OCI-LY1 (cell line): Measurements from ENCODE around the gene EIF4EBP3.

ENCODE experiments used
- H2AFZ ChIP-seq: fragments of 200-600 bp; sonication (generic), shearing (Covaris generic); 2 replicates; pipeline ENCODE4 v1.6.0; 2014; ENCODE audit warnings: antibody characterized with exemption, mild to moderate bottlenecking, low read length
- H3F3A ChIP-seq: fragments of 200-600 bp; sonication (generic), shearing (Covaris generic); 2 replicates; pipeline ENCODE4 v1.6.0; 2014; ENCODE audit warnings: mild to moderate bottlenecking, antibody characterized with exemption, low read length, moderate library complexity; ENCODE audit not compliant: insufficient read depth
- H3K27ac ChIP-seq: fragments of 200-600 bp; sonication (generic); 2 replicates; pipeline ENCODE4 v1.5.1; 2014; ENCODE audit warnings: low read length, mixed run types, mild to moderate bottlenecking, low read depth; ENCODE audit not compliant: poor library complexity, severe bottlenecking
- H3K27me3 ChIP-seq: fragments of 200-600 bp; sonication (generic); 2 replicates; pipeline ENCODE4 v1.6.0; 2014; ENCODE audit warnings: antibody characterized with exemption, mild to moderate bottlenecking, low read length, moderate library complexity; ENCODE audit not compliant: insufficient read depth
- H3K36me3 ChIP-seq: fragments of 200-600 bp; sonication (generic); 2 replicates; pipeline ENCODE4 v1.6.1; 2014; ENCODE audit warnings: mild to moderate bottlenecking, antibody characterized with exemption, low read length, moderate library complexity, mixed read lengths; ENCODE audit not compliant: insufficient read depth
- H3K4me1 ChIP-seq: fragments of 200-600 bp; sonication (generic); 2 replicates; pipeline ENCODE4 v1.5.1; 2014; ENCODE audit warnings: mild to moderate bottlenecking, low read length, moderate library complexity; ENCODE audit not compliant: insufficient read depth, severe bottlenecking
- H3K4me2 ChIP-seq: fragments of 200-600 bp; sonication (generic), shearing (Covaris generic); 2 replicates; pipeline ENCODE4 v1.6.1; 2014; ENCODE audit warnings: low read length
- H3K4me3 ChIP-seq: fragments of 200-600 bp; sonication (generic); 2 replicates; pipeline ENCODE4 v1.5.1; 2014; ENCODE audit warnings: low read length, low read depth, mild to moderate bottlenecking, mixed read lengths; ENCODE audit not compliant: poor library complexity, severe bottlenecking
- H3K79me2 ChIP-seq: fragments of 200-600 bp; shearing (Covaris generic); 2 replicates; pipeline ENCODE4 v1.6.1; 2016; ENCODE audit warnings: mixed run types, low read length, mixed read lengths; ENCODE audit not compliant: insufficient read depth
- H3K9ac ChIP-seq: fragments of 200-600 bp; sonication (generic), shearing (Covaris generic); 2 replicates; pipeline ENCODE4 v1.6.1; 2014; ENCODE audit warnings: mild to moderate bottlenecking, low read length, mixed read lengths
- H3K9me2 ChIP-seq: fragments of 200-600 bp; sonication (generic), shearing (Covaris generic); 2 replicates; pipeline ENCODE4 v1.6.1; 2014; ENCODE audit warnings: low read depth, mild to moderate bottlenecking, low read length, mixed read lengths
- H3K9me3 ChIP-seq: fragments of 200-600 bp; shearing (Covaris generic); 2 replicates; pipeline ENCODE4 v1.6.1; 2014; ENCODE audit warnings: low read length, mixed read lengths
- H4K20me1 ChIP-seq: fragments of 200-600 bp; sonication (generic), shearing (Covaris generic); 2 replicates; pipeline ENCODE4 v1.6.0; 2016; ENCODE audit warnings: mild to moderate bottlenecking, low read length; ENCODE audit not compliant: insufficient read depth
- EZH2 ChIP-seq: fragments of 200-600 bp; sonication (generic), shearing (Covaris generic); IDR thresholded peaks from 2 replicates; pipeline ENCODE4 v1.8.0; 2017; ENCODE audit warnings: borderline replicate concordance, mixed run types, mild to moderate bottlenecking, antibody characterized with exemption, low read length, moderate library complexity, mixed read lengths
- TF ChIP-seq, protein P1 (sequence below): fragments of 200-600 bp; sonication (generic), shearing (Covaris generic); IDR thresholded peaks from 2 replicates; pipeline ENCODE4 v1.5.1; 2017; ENCODE audit warnings: mild to moderate bottlenecking, antibody characterized with exemption, low read length, moderate library complexity, mixed read lengths

The EIF4EBP3 gene

DNA sequence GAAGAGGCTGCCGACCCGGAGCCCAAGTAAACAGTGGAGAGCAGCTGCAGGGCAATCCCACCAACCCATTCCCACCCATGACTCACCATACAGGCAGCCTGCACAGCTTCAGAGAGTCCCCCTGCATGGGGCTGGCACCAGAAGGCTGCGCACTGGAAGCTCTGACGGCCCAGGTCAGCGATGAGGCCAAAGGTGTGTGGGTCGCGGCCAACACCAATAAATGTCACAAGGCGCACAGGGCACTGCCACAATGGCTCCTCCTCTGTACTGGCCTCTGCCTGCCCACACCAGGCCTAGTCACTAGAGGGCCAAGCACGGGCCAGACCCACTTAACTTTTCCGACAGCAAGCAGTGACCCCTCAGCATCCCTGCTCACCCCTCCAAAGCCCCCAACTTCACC, 12.8 kb downstream of the EIF4EBP3 start:
- Histone ChIP-seq H3K9ac (no peak overlapping the region), H3K79me2 (peaks cover 16% of the 10 kb centered on the region), H3K9me2 (no peaks in the 10 kb centered on the region), H3K36me3 (no peaks in the 10 kb centered on the region; the same call in 1 of the 2 replicates), H3F3A (no peaks in the 10 kb centered on the region), H3K4me2 (no peak overlapping the region), H3K9me3 (no peaks in the 10 kb centered on the region), H2AFZ (no peak overlapping the region), H3K27me3 (no peaks in the 10 kb centered on the region), H4K20me1 (no peaks in the 10 kb centered on the region), H3K4me1 (peaks cover 31% of the 10 kb centered on the region), H3K27ac (no peak overlapping the region), H3K4me3 (no peak overlapping the region)
- TF ChIP-seq EZH2, result no peak
- TF ChIP-seq, protein P1, sequence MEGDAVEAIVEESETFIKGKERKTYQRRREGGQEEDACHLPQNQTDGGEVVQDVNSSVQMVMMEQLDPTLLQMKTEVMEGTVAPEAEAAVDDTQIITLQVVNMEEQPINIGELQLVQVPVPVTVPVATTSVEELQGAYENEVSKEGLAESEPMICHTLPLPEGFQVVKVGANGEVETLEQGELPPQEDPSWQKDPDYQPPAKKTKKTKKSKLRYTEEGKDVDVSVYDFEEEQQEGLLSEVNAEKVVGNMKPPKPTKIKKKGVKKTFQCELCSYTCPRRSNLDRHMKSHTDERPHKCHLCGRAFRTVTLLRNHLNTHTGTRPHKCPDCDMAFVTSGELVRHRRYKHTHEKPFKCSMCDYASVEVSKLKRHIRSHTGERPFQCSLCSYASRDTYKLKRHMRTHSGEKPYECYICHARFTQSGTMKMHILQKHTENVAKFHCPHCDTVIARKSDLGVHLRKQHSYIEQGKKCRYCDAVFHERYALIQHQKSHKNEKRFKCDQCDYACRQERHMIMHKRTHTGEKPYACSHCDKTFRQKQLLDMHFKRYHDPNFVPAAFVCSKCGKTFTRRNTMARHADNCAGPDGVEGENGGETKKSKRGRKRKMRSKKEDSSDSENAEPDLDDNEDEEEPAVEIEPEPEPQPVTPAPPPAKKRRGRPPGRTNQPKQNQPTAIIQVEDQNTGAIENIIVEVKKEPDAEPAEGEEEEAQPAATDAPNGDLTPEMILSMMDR, result no peak

DNA sequence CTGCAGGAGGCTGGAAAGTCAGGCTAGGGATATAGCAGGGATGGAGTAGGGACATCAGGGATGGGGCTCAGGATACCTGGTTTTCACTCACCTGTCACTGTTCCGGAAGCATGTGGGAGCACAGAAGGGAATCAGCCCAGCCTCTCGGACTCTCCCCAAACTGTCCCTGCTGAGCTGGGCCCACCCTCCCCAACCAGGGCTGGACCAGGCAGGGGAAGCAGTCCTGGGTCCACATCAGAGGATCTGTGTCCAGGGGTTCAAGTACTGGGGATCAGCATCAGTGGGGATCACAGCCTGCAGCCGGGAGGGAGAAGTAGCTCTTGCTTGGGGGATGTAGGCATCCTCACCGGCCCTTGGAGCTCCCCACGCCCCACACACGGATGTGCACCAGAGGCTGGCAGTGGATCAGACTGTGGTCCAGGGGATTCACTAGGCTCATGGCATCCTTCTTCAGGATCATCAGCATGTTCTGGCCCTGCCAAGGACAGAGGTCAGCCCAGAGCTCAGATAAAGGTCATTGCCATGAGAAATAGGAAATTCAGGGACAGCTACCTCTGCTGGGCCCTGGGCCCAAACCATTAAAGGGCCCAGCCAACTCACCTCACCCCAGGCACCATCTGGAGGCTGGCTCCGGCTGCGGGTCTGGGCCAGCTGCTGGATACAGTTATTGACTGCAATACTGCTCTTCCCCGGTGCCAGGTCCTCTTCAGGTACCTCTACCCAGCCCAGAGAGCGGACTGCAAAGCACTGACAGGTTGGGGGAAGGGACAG, 14.5 kb downstream of the EIF4EBP3 start:
- H3K4me3 ChIP-seq, result no peak overlapping the region
- H3K79me2 ChIP-seq, result no peaks in the 10 kb centered on the region
- TF ChIP-seq, protein P1, result no peak
- no peak for TF ChIP-seq EZH2
- no peaks in the 10 kb centered on the region for H3K9me3 ChIP-seq
- no peak overlapping the region for H3K4me2 ChIP-seq
- H3K4me1 ChIP-seq, result peaks cover 32% of the 10 kb centered on the region
- no peaks in the 10 kb centered on the region for H3K9me2 ChIP-seq
- H2AFZ ChIP-seq, result no peak overlapping the region
- H3K27me3 ChIP-seq, result no peaks in the 10 kb centered on the region
- peaks cover 7% of the 10 kb centered on the region for H3K36me3 ChIP-seq
- no peaks in the 10 kb centered on the region for H4K20me1 ChIP-seq
- no peak overlapping the region for H3K9ac ChIP-seq
- H3F3A ChIP-seq, result no peaks in the 10 kb centered on the region
- no peak overlapping the region for H3K27ac ChIP-seq

DNA sequence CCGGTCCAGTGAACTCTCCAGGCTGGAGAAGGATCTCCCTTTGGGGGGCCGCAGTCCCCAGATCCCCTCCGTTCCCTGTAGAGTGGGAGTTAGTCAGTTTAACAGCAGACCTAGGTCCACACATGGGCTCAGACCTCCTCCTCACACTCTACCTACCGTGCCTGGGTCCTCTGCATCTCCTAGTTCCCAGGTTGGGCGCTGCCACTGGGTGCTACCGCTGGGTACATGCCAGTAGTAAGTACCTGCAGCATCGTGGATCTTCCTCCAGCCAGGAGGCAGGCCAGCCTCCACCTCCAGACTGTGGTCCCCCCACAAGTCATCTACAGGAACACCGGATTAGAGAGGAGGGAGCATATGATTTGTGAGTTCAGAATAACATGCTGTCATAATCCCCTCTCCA, 16.1 kb downstream of the EIF4EBP3 start:
- Histone ChIP-seq H3K4me2 (peak overlapping the region; percentile 94), H2AFZ (no peak overlapping the region), H3K79me2 (no peaks in the 10 kb centered on the region), H3K9ac (peak overlapping the region; percentile 92), H3K9me2 (no peaks in the 10 kb centered on the region), H3K4me1 (peaks cover 27% of the 10 kb centered on the region), H3K4me3 (peak overlapping the region; percentile 79), H3F3A (no peaks in the 10 kb centered on the region), H4K20me1 (no peaks in the 10 kb centered on the region), H3K27me3 (no peaks in the 10 kb centered on the region), H3K27ac (no peak overlapping the region), H3K36me3 (peaks cover 24% of the 10 kb centered on the region), H3K9me3 (no peaks in the 10 kb centered on the region)
- no peak for TF ChIP-seq EZH2
- TF ChIP-seq, protein P1, result no peak
